CD4-positive, alpha-beta T cell treated with Interleukin-1 beta for 1 hour (primary cell): Measurements from ENCODE around the gene TMEM179.

Experiments used
- DNase-seq, 2 donors: peaks; one replicate each; pipeline ENCODE4 v3.0.0-alpha.2; 2020 to 2022

TMEM179 gene

DNA sequence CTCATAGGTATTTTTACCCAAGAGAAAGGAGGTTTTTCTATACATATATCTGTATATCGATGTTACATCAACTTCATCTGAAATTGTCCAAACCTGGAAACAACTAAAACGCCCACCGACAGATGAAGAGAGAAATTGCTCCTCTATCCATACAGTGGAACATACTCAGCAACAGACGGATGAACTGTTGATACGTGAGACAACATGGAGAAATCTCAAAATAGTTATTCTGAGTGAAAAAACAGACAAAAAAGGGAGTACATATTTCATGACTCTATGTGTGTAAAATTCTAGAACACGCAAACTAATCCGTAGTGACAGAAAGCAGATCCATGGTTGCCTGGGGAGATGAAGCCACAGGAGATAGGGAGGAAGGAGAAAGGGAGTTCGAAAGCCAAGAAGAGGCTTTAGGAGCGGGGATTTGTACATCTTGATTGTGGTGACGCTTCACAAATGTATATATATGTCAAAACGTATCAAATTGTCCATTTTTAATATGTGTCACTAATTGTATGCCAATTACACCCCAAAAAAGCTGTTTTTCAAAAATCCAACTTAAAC lies 62.6 kb downstream of the TMEM179 start:
- DNase-seq: no peak
